Ovary (tissue), 9 donors: Measurements from ENCODE around the gene LRFN2. TPM values are rescaled to one million over a fixed set of nuclear protein-coding genes. Genes with fewer than 3 reads are reported as not detected.

Source experiments
- DNase-seq, 5 donors: peaks; one replicate each; pipeline ENCODE4 v3.0.0-alpha.2; 2019 to 2020
- H3K27ac ChIP-seq, 2 donors: fragments of 200-600 bp; one replicate each; pipeline versions ENCODE4 v1.5.1 to v1.8.0; 2019 to 2022
- H3K27me3 ChIP-seq: fragments of 200-600 bp; one replicate; pipeline ENCODE4 v1.8.0; 2022
- H3K36me3 ChIP-seq: fragments of 200-600 bp; sonication (generic); one replicate; pipeline ENCODE4 v1.5.1; 2019
- H3K4me1 ChIP-seq: one replicate; pipeline ENCODE4 v1.8.1; 2013; ENCODE audit warnings: mild to moderate bottlenecking, moderate library complexity; ENCODE audit not compliant: insufficient read depth
- H3K4me3 ChIP-seq: fragments of 200-600 bp; sonication (generic); one replicate; pipeline ENCODE4 v1.5.1; 2017
- H3K9me3 ChIP-seq, 2 donors: fragments of 200-600 bp in 1 of 2; sonication (generic) in 1 of 2; one replicate each; pipeline versions ENCODE4 v1.5.1 to v1.8.1; 2013 to 2019; ENCODE audit warnings: mild to moderate bottlenecking in 1 of 2, moderate library complexity in 1 of 2
- CTCF ChIP-seq, 3 donors: fragments of 450-650 bp in 2 of 3; fragments of 200-600 bp in 1 of 3; IDR thresholded peaks; one replicate each; pipeline versions ENCODE4 v1.5.1 to v1.8.0; 2016 to 2022; ENCODE audit warnings: antibody characterized with exemption in 3 of 3, mild to moderate bottlenecking in 1 of 3
- EP300 ChIP-seq: sonication (generic); formaldehyde crosslinking; IDR thresholded peaks from one replicate; pipeline ENCODE4 v1.6.1; 2017; ENCODE audit warnings: antibody characterized with exemption
- POLR2A ChIP-seq: fragments of 450-650 bp; IDR thresholded peaks from one replicate; pipeline ENCODE4 v1.6.1; 2017; ENCODE audit warnings: antibody characterized with exemption, mild to moderate bottlenecking, moderate library complexity
- WGBS, 3 donors: extraction: QIAGEN DNeasy Blood & Tissue Kit in 1 of 3; methylation state at CpG; one replicate each; pipeline versions ENCODE4 v1.1.5 to v1.1.7; 2013 to 2017; 5-methylcytosine and 5-hydroxymethylcytosine counted together
- intact Hi-C, 4 donors: fragments of 100-400 bp; cut with DNase I; formaldehyde crosslinking; loops; one replicate each; pipeline versions ENCODE4 v1.11.0 to v1.15.1; 2022 to 2023
- polyA plus RNA-seq, 2 donors: library from polyadenylated mRNA; stranded (reverse); fragments of 200-250 nt in 1 of 2; fragments of 350-450 nt in 1 of 2; fragmentation: Illumina TruSeq in 1 of 2; extraction: RNeasy Lipid Tissue Mini Kit (QIAGEN cat#74804) in 1 of 2; gene quantifications; one replicate each; pipeline ENCODE4 v1.2.3, GENCODE V29; 2013 to 2014
- total RNA-seq, 7 donors: library from RNA; depleted of rRNA in 2 of 7; stranded (reverse); fragments of >200 nt in 2 of 7; fragmentation: NEBNext Ultra II Directional in 3 of 7; extraction: Animal tissue kit (Norgen Biotek cat#: 25700) in 3 of 7; gene quantifications; one replicate each; pipeline versions ENCODE4 v1.1.0 to v1.2.4, GENCODE V29; 2016 to 2023
- donor health status: DM: no; HTN: no; CAD: no; lungs with moderate emphysema.
- donor health status: DM: no; HTN: no; CAD: no.
- donor health status: Bipolar disorder and iron deficiency.
- donor health status: DM: yes; HTN: yes; CAD: no.
- donor health status: DM: no; HTN: no; CAD: no.
- donor health status: DM: yes; HTN: yes; CAD: no.

Gene LRFN2
- total and polyA plus RNA-seq, 9 donors = 0.10 to 2.2 (median 0.66) TPM

GRCh38 chr6:40485795-40486194 is 101.4 kb downstream of the LRFN2 start:
- Histone ChIP-seq H3K36me3 (no peaks in the 10 kb centered on the region), H3K4me1 (no peaks in the 10 kb centered on the region), H3K27ac (no peak overlapping the region), H3K9me3 (no peaks in the 10 kb centered on the region), H3K4me3 (no peak overlapping the region), H3K27me3 (no peaks in the 10 kb centered on the region)
- 72 to 83% (median 72%) methylated on average over 2 of the region's 2 CpGs for WGBS, 3 donors
- TF ChIP-seq CTCF (IDR thresholded peaks at IDR 0.05) = no peak
- TF ChIP-seq EP300 = no peak
- TF ChIP-seq POLR2A = no peak
- intact Hi-C loops = no loop called here
- no peak for DNase-seq

- WGBS, 3 donors = 6 to 13% (median 7%) methylated on average over 2 of the region's 2 CpGs
- no peaks in the 10 kb centered on the region for H3K9me3 ChIP-seq
- no peaks in the 10 kb centered on the region for H3K4me1 ChIP-seq
- H3K36me3 ChIP-seq = no peaks in the 10 kb centered on the region
- no peak overlapping the region for H3K27ac ChIP-seq
- H3K4me3 ChIP-seq = no peak overlapping the region
- no peak for TF ChIP-seq EP300
- intact Hi-C loops = no loop called here
- H3K27me3 ChIP-seq = no peaks in the 10 kb centered on the region
- DNase-seq = no peak
Observed at GRCh38 chr6:40485300-40485699, 101.9 kb downstream of the LRFN2 start.

GRCh38 chr6:40484066-40484465 is 103.1 kb downstream of the LRFN2 start:
- H3K9me3 ChIP-seq = no peaks in the 10 kb centered on the region
- H3K36me3 ChIP-seq = no peaks in the 10 kb centered on the region
- no peak overlapping the region for H3K27ac ChIP-seq
- intact Hi-C loops = no loop called here
- no peaks in the 10 kb centered on the region for H3K27me3 ChIP-seq
- TF ChIP-seq EP300 = no peak
- TF ChIP-seq POLR2A = no peak
- no peak for TF ChIP-seq CTCF (IDR thresholded peaks at IDR 0.05)
- peaks cover 4% of the 10 kb centered on the region for H3K4me1 ChIP-seq
- DNase-seq = no peak
- WGBS, 3 donors = 74 to 83% (median 82%) methylated on average over 7 of the region's 7 CpGs
- no peak overlapping the region for H3K4me3 ChIP-seq

GRCh38 chr6:40482532-40482931 is 104.6 kb downstream of the LRFN2 start:
- H3K36me3 ChIP-seq = no peaks in the 10 kb centered on the region
- WGBS, 3 donors = 59 to 68% (median 65%) methylated on average over 7 of the region's 7 CpGs
- H3K27me3 ChIP-seq = no peaks in the 10 kb centered on the region
- H3K27ac ChIP-seq = no peak overlapping the region
- DNase-seq = no peak
- intact Hi-C loops = no loop called here
- TF ChIP-seq POLR2A (no peak), EP300 (no peak), CTCF (IDR thresholded peaks at IDR 0.05) (no peak)
- no peaks in the 10 kb centered on the region for H3K9me3 ChIP-seq
- peaks cover 5% of the 10 kb centered on the region for H3K4me1 ChIP-seq
- no peak overlapping the region for H3K4me3 ChIP-seq

GRCh38 chr6:40480678-40481077 is 106.5 kb downstream of the LRFN2 start:
- H3K27ac ChIP-seq = no peak overlapping the region
- intact Hi-C loops = no loop called here
- DNase-seq = no peak
- H3K27me3 ChIP-seq = no peaks in the 10 kb centered on the region
- H3K4me1 ChIP-seq = peaks cover 5% of the 10 kb centered on the region
- H3K9me3 ChIP-seq = no peaks in the 10 kb centered on the region
- no peak overlapping the region for H3K4me3 ChIP-seq
- TF ChIP-seq EP300 = no peak
- no peak for TF ChIP-seq CTCF (IDR thresholded peaks at IDR 0.05)
- no peak for TF ChIP-seq POLR2A
- 96 to 99% (median 98%) methylated on average over 2 of the region's 2 CpGs for WGBS, 3 donors
- H3K36me3 ChIP-seq = no peaks in the 10 kb centered on the region
